IPS-NIHi11 (cell line): ENCODE results near the gene EWSR1.
A peak's percentile ranks its signal among the peaks of the same experiment; 100 is the strongest.

Experiments
- DNase-seq: peaks from one replicate; pipeline ENCODE4 v3.0.0; 2012; ENCODE audit warnings: mixed read lengths, low spot score

EWSR1 gene

GRCh38 chr22:29305836-29306174 lies 37.7 kb downstream of the EWSR1 start:
- no peak for DNase-seq

GRCh38 chr22:29306175-29306834 lies 38.2 kb downstream of the EWSR1 start, which contains the start of gene GAS2L1:
Gene GAS2L1, plus strand, starts transcription at chr22:29306650. Its CDS starts 1,456 bp downstream, at chr22:29308106.
- peak; percentile 82 for DNase-seq

GRCh38 chr22:29306835-29307595 lies 38.9 kb downstream of the EWSR1 start:
- DNase-seq: peak; percentile 89

GRCh38 chr22:29307596-29308147 lies 39.6 kb downstream of the EWSR1 start:
- no peak for DNase-seq

GRCh38 chr22:29308148-29308790 lies 40.2 kb downstream of the EWSR1 start:
- no peak for DNase-seq

GRCh38 chr22:29308791-29309262 lies 40.8 kb downstream of the EWSR1 start:
- no peak for DNase-seq

GRCh38 chr22:29309332-29310064 lies 41.4 kb downstream of the EWSR1 start:
- DNase-seq: no peak

GRCh38 chr22:29310065-29310862 lies 42.2 kb downstream of the EWSR1 start:
- DNase-seq: no peak

- peak; percentile 79 for DNase-seq
Observed at GRCh38 chr22:29310863-29311339, 42.8 kb downstream of the EWSR1 start.

- no peak for DNase-seq
Observed at GRCh38 chr22:29311464-29312217, 43.6 kb downstream of the EWSR1 start.

GRCh38 chr22:29312218-29313125 lies 44.4 kb downstream of the EWSR1 start:
- DNase-seq: no peak

- peak; percentile 91 for DNase-seq
Observed at GRCh38 chr22:29313126-29313575, 45.1 kb downstream of the EWSR1 start.

GRCh38 chr22:29313576-29314466 lies 45.8 kb downstream of the EWSR1 start:
- DNase-seq: peak; percentile 17

- DNase-seq: peak; percentile 57
Observed at GRCh38 chr22:29314537-29315285, 46.6 kb downstream of the EWSR1 start.

GRCh38 chr22:29315286-29316140 lies 47.4 kb downstream of the EWSR1 start, which contains the start of gene RASL10A:
Gene RASL10A, minus strand, starts transcription at chr22:29315697. Its CDS starts 451 bp downstream, at chr22:29315246.
- DNase-seq: peak; percentile 77
